SH-SY5Y (cell line): ENCODE data around the gene SLC1A5.

Source experiments
- GATA2 ChIP-seq: IDR thresholded peaks from 2 replicates; pipeline ENCODE4 v1.6.1; 2011; ENCODE audit warnings: mild to moderate bottlenecking, low read depth, low read length
- GATA3 ChIP-seq: IDR thresholded peaks from 2 replicates; pipeline ENCODE4 v1.6.1; 2011; ENCODE audit warnings: low read depth, mild to moderate bottlenecking, low read length, moderate library complexity

DNA sequence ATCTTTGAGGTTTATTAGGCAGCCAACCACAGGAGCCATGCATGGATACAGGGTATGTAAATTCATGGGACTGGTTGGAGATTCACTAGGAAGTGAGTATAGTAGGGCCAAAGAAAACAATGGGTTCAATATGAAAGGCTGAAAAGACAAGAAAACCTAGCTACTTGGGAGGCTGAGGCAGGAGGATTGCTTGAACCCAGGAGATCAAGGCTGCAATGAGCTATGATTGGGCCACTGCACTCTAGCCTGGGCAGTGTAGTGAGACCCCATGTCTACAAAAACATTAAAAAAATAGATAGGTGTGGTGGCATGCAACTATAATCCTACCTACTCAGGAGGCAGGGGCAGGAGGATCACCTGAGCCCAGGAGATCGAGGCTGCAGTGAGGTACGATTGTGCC is 10.3 kb upstream of the SLC1A5 start:
- TF ChIP-seq GATA3 = no peak
- no peak for TF ChIP-seq GATA2
